ENCODE results near the gene SHISA5. TPM values are rescaled to one million over a fixed set of nuclear protein-coding genes. Genes with fewer than 3 reads are reported as not detected.

Gene SHISA5
- total and polyA plus RNA-seq, 9 donors, result 59.7 to 150 (median 118) TPM

GRCh38 chr3:48478626-48479555 is 25.1 kb downstream of the SHISA5 start:
- intact Hi-C loops (cut with DNase I), result no loop called here
- H3K4me1 ChIP-seq (ENCODE audit: insufficient read depth), result no peaks in the 10 kb centered on the region
- no peaks in the 10 kb centered on the region for H3K36me3 ChIP-seq
- TF ChIP-seq EP300 (IDR thresholded peaks at IDR 0.05) (no peak), POLR2A (IDR thresholded peaks at IDR 0.05) (no peak), CTCF (IDR thresholded peaks at IDR 0.05) (no peak)
- H3K27me3 ChIP-seq, result no peaks in the 10 kb centered on the region
- no peak for DNase-seq
- 81 to 92% (median 85%) methylated on average over 19 of the region's 19 CpGs for WGBS, 3 donors
- H3K4me3 ChIP-seq, result no peak overlapping the region
- no peaks in the 10 kb centered on the region for H3K9me3 ChIP-seq
- H3K27ac ChIP-seq, result no peak overlapping the region

GRCh38 chr3:48477959-48478520 is 25.9 kb downstream of the SHISA5 start:
- Histone ChIP-seq H3K27me3 (no peaks in the 10 kb centered on the region), H3K9me3 (no peaks in the 10 kb centered on the region), H3K4me1 (ENCODE audit: insufficient read depth) (no peaks in the 10 kb centered on the region), H3K4me3 (no peak overlapping the region), H3K27ac (no peak overlapping the region), H3K36me3 (no peaks in the 10 kb centered on the region)
- WGBS, 3 donors, result 80 to 85% (median 83%) methylated on average over 9 of the region's 9 CpGs
- DNase-seq, result no peak
- intact Hi-C loops (cut with DNase I), result no loop called here
- TF ChIP-seq EP300 (IDR thresholded peaks at IDR 0.05) (no peak), CTCF (IDR thresholded peaks at IDR 0.05) (no peak), POLR2A (IDR thresholded peaks at IDR 0.05) (no peak)

- Histone ChIP-seq H3K36me3 (no peaks in the 10 kb centered on the region), H3K27ac (no peak overlapping the region), H3K4me3 (no peak overlapping the region), H3K4me1 (ENCODE audit: insufficient read depth) (peaks cover 3% of the 10 kb centered on the region), H3K9me3 (no peaks in the 10 kb centered on the region), H3K27me3 (no peaks in the 10 kb centered on the region)
- TF ChIP-seq POLR2A (IDR thresholded peaks at IDR 0.05), result no peak
- TF ChIP-seq EP300 (IDR thresholded peaks at IDR 0.05), result no peak
- TF ChIP-seq CTCF (IDR thresholded peaks at IDR 0.05), result no peak
- 86 to 88% (median 87%) methylated on average over 9 of the region's 9 CpGs for WGBS, 3 donors
- intact Hi-C loops (cut with DNase I), result no loop called here
- no peak for DNase-seq
Observed at GRCh38 chr3:48476426-48477053, 27.4 kb downstream of the SHISA5 start.

GRCh38 chr3:48475188-48475587 is 28.8 kb downstream of the SHISA5 start:
- WGBS, 3 donors, result 80 to 83% (median 82%) methylated on average over 11 of the region's 11 CpGs

More at GRCh38 chr3:48475188-48475587, 28.8 kb downstream of the SHISA5 start:
- no peaks in the 10 kb centered on the region for H3K36me3 ChIP-seq
- no peaks in the 10 kb centered on the region for H3K9me3 ChIP-seq
- no peak overlapping the region for H3K4me3 ChIP-seq
- DNase-seq, result no peak
- intact Hi-C loops (cut with DNase I), result no loop called here
- no peak for TF ChIP-seq POLR2A (IDR thresholded peaks at IDR 0.05)
- no peak for TF ChIP-seq EP300 (IDR thresholded peaks at IDR 0.05)
- TF ChIP-seq CTCF (IDR thresholded peaks at IDR 0.05), result no peak
- H3K27me3 ChIP-seq, result no peaks in the 10 kb centered on the region
- H3K27ac ChIP-seq, result no peak overlapping the region
- H3K4me1 ChIP-seq (ENCODE audit: insufficient read depth), result peaks cover 5% of the 10 kb centered on the region

Measured in ovary (tissue), 9 donors.